ENCODE measurements around the gene DDA1. TPM values are rescaled to one million over a fixed set of nuclear protein-coding genes. Genes with fewer than 3 reads are reported as not detected.

The DDA1 gene
- 30.4 TPM for total RNA-seq
- long read RNA-seq, full-length matches to known transcripts, result 26 of 48 reads
- long read RNA-seq, partial matches to known transcripts, result 22 of 48 reads
- long read RNA-seq, other reads (novel, unspliced or antisense), result 0 of 48 reads

- Histone ChIP-seq H3K27ac (peak within 1 kb of the TSS; percentile 83), H3K4me1 (peaks cover 37% of the 10 kb centered on the region), H3K36me3 (peaks cover 9% of the 10 kb centered on the region), H3K4me3 (peak within 1 kb of the TSS; percentile 79), H3K27me3 (no peaks in the 10 kb centered on the region), H3K9me3 (no peaks in the 10 kb centered on the region)
- DNase-seq (peak; percentile 99), ATAC-seq (peak; percentile 88)
- no peak for TF ChIP-seq CTCF (IDR thresholded peaks at IDR 0.05)
- intact Hi-C loops (cut with DNase I), result no loop called here
These were observed at the start of gene DDA1 for GRCh38 chr19:17309198-17309964. DDA1 (plus strand) TSS chr19:17309563; CDS start chr19:17309655, 92 bp downstream.

GRCh38 chr19:17259934-17260333 lies 49.4 kb upstream of the DDA1 start:
- ATAC-seq (no peak), DNase-seq (no peak)
- TF ChIP-seq CTCF (IDR thresholded peaks at IDR 0.05), result no peak
- H3K27me3 ChIP-seq, result no peaks in the 10 kb centered on the region
- H3K4me1 ChIP-seq, result no peaks in the 10 kb centered on the region
- intact Hi-C loops (cut with DNase I), result no loop called here
- H3K27ac ChIP-seq, result no peak overlapping the region
- H3K4me3 ChIP-seq, result no peak overlapping the region
- H3K36me3 ChIP-seq, result no peaks in the 10 kb centered on the region
- H3K9me3 ChIP-seq, result no peaks in the 10 kb centered on the region

DNA sequence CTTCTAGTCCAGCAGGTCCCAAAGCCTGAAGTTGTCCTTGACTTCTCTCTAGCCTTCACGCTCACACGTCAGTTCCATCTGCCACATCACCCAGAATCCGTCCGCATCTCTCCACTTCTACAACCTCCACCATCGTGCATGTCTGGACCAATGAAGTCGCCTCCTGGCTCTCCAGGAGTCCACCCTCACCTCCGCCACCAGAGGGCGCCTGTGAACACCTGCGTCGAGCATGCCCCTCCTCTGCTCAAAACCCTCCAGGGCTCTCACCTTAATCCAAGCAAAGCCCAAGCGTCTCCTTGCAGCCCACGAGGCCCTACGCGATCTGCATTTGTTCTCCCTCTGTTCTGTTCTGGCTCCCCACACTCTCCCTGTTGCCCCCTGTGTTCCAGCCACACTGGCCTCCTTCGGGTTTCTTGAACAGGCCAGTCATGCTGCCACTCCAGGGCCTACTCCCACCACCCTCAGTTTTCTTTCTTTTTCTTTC lies 48.5 kb upstream of the DDA1 start:
- H3K27me3 ChIP-seq, result no peaks in the 10 kb centered on the region
- DNase-seq (peak; percentile 94), ATAC-seq (peak; percentile 97)
- H3K27ac ChIP-seq, result no peak overlapping the region
- no peak overlapping the region for H3K4me3 ChIP-seq
- H3K4me1 ChIP-seq, result no peaks in the 10 kb centered on the region
- no peaks in the 10 kb centered on the region for H3K36me3 ChIP-seq
- TF ChIP-seq CTCF (IDR thresholded peaks at IDR 0.05), result peak; percentile 97
- H3K9me3 ChIP-seq, result no peaks in the 10 kb centered on the region
- intact Hi-C loops (cut with DNase I), result no loop called here

- ATAC-seq, result no peak
- H3K27ac ChIP-seq, result no peak overlapping the region
- no peaks in the 10 kb centered on the region for H3K27me3 ChIP-seq
- no peaks in the 10 kb centered on the region for H3K36me3 ChIP-seq
- H3K4me1 ChIP-seq, result no peaks in the 10 kb centered on the region
- peak overlapping the region; percentile 52 for H3K4me3 ChIP-seq
- no peak for DNase-seq
- H3K9me3 ChIP-seq, result no peaks in the 10 kb centered on the region
- TF ChIP-seq CTCF (IDR thresholded peaks at IDR 0.05), result no peak
- intact Hi-C loops (cut with DNase I), result no loop called here
These were observed 46.8 kb upstream of the DDA1 start for GRCh38 chr19:17262557-17262956.

DNA sequence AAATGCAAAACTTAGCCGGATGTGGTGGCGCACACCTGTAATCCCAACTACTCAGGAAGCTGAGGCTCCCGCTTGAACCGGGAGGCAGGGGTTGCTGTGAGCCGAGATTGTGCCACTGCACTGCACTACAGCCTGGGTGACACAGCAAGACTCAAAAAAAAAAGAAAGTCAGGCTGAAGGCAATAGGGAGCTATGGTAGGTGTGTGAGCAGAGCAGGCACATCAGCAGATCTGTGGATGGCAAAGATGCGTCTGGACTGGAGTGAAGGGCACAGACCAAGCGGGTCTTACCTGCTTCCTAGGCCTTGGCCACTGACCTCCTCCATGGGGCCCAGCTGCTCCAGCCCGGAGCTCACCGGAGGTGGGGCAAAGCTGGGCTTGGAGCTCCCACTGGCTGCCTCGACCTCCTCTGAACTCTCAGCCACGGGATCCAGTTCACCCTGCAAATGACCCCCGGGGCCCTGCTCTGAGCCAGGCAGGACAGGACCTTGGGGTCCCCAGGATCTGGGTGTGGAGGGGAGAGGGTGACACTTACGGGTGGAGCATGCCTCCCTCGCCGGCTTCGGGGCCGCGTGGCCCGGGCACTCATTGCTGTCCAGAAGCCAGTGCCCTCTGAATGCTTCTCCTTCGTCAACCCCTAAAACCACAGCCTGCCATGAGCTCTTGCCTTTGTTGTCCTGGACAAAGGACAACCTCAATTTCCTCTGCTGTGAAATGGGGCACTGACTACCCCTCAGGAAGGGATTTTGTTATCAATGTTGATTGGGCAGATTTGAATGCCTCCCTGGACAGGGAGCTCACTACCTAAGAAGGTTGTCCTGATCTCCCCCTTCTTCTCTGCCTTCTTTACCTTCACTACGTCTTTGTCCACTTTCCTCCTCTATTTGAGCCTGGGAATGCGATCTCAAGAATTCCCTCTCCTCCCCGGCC lies 45.4 kb upstream of the DDA1 start:
- peak overlapping the region; percentile 52 for H3K4me3 ChIP-seq
- no peaks in the 10 kb centered on the region for H3K27me3 ChIP-seq
- H3K27ac ChIP-seq, result peak overlapping the region; percentile 78
- TF ChIP-seq CTCF (IDR thresholded peaks at IDR 0.05), result no peak
- H3K4me1 ChIP-seq, result peaks cover 6% of the 10 kb centered on the region
- DNase-seq (no peak), ATAC-seq (no peak)
- intact Hi-C loops (cut with DNase I), result no loop called here
- H3K9me3 ChIP-seq, result no peaks in the 10 kb centered on the region
- peaks cover 4% of the 10 kb centered on the region for H3K36me3 ChIP-seq
